Ovary (tissue), 3 donors: ENCODE data around the gene MRNIP.

Source experiments
- POLR2A ChIP-seq: fragments of 450-650 bp; IDR thresholded peaks from one replicate; pipeline ENCODE4 v1.6.1; 2017; ENCODE audit warnings: antibody characterized with exemption, mild to moderate bottlenecking, moderate library complexity
- TF ChIP-seq, protein P1 (sequence below), 3 donors: fragments of 450-650 bp in 2 of 3; fragments of 200-600 bp in 1 of 3; IDR thresholded peaks; one replicate each; pipeline versions ENCODE4 v1.5.1 to v1.8.0; 2016 to 2022; ENCODE audit warnings: antibody characterized with exemption in 3 of 3, mild to moderate bottlenecking in 1 of 3
- donor health status: DM: no; HTN: no; CAD: no.

GRCh38 chr5:179864686-179865085, 6.1 kb upstream of the MRNIP start:
- TF ChIP-seq, protein P1, sequence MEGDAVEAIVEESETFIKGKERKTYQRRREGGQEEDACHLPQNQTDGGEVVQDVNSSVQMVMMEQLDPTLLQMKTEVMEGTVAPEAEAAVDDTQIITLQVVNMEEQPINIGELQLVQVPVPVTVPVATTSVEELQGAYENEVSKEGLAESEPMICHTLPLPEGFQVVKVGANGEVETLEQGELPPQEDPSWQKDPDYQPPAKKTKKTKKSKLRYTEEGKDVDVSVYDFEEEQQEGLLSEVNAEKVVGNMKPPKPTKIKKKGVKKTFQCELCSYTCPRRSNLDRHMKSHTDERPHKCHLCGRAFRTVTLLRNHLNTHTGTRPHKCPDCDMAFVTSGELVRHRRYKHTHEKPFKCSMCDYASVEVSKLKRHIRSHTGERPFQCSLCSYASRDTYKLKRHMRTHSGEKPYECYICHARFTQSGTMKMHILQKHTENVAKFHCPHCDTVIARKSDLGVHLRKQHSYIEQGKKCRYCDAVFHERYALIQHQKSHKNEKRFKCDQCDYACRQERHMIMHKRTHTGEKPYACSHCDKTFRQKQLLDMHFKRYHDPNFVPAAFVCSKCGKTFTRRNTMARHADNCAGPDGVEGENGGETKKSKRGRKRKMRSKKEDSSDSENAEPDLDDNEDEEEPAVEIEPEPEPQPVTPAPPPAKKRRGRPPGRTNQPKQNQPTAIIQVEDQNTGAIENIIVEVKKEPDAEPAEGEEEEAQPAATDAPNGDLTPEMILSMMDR (IDR thresholded peaks at IDR 0.05), result no peak
- no peak for TF ChIP-seq POLR2A
